GM21576 (cell line): Measurements from ENCODE around the gene WFS1.

ENCODE experiments used
- ATAC-seq: cut with Tn5 transposase; IDR thresholded peaks from one replicate; pipeline ENCODE4 v1.9.1; 2021; ENCODE audit warnings: mild to moderate bottlenecking, moderate library complexity; ENCODE audit not compliant: unreplicated experiment

The WFS1 gene

GRCh38 chr4:6269616-6270511 lies at the start of gene WFS1:
Gene WFS1 (plus strand): TSS chr4:6269850. CDS start chr4:6277456, 7,606 bp downstream.
- peak; percentile 99 for ATAC-seq

- ATAC-seq, result no peak
Measured at GRCh38 chr4:6221301-6221850, 48.3 kb upstream of the WFS1 start.

- ATAC-seq, result no peak
Measured at GRCh38 chr4:6221851-6222760, 47.5 kb upstream of the WFS1 start.

- ATAC-seq, result no peak
Measured at GRCh38 chr4:6222761-6223292, 46.8 kb upstream of the WFS1 start.

GRCh38 chr4:6224735-6225134 lies 44.9 kb upstream of the WFS1 start:
- no peak for ATAC-seq

- ATAC-seq, result no peak
Measured at GRCh38 chr4:6225469-6225868, 44.2 kb upstream of the WFS1 start.

- ATAC-seq, result no peak
Measured at GRCh38 chr4:6226506-6226905, 43.1 kb upstream of the WFS1 start.

- ATAC-seq, result no peak
Measured at GRCh38 chr4:6227412-6228157, 42.1 kb upstream of the WFS1 start.

- no peak for ATAC-seq
Measured at GRCh38 chr4:6228158-6229067, 41.2 kb upstream of the WFS1 start.

GRCh38 chr4:6229095-6229494 lies 40.6 kb upstream of the WFS1 start:
- no peak for ATAC-seq

GRCh38 chr4:6229671-6230501 lies 39.8 kb upstream of the WFS1 start:
- ATAC-seq, result no peak

GRCh38 chr4:6230502-6230785 lies 39.2 kb upstream of the WFS1 start:
- no peak for ATAC-seq

GRCh38 chr4:6230827-6231662 lies 38.6 kb upstream of the WFS1 start:
- ATAC-seq, result no peak

GRCh38 chr4:6231663-6232165 lies 37.9 kb upstream of the WFS1 start:
- ATAC-seq, result no peak

GRCh38 chr4:6232836-6233785 lies 36.5 kb upstream of the WFS1 start:
- ATAC-seq, result no peak

- ATAC-seq, result no peak
Measured at GRCh38 chr4:6233929-6234328, 35.7 kb upstream of the WFS1 start.

GRCh38 chr4:6235012-6235411 lies 34.6 kb upstream of the WFS1 start:
- ATAC-seq, result no peak
